Upper lobe of right lung (tissue), 1 donor: ENCODE data around the gene AMPD2. TPM values are rescaled to one million over a fixed set of nuclear protein-coding genes. Genes with fewer than 3 reads are reported as not detected.

Experiments
- ATAC-seq: fragments of 200-7000 bp; cut with Tn5 transposase; one replicate; pipeline ENCODE4 v1.9.1; 2020; ENCODE audit warnings: mild to moderate bottlenecking, moderate library complexity
- DNase-seq: peaks from one replicate; pipeline ENCODE4 v3.0.0-alpha.2; 2020
- H3K27ac ChIP-seq: fragments of 200-600 bp; one replicate; pipeline ENCODE4 v1.8.0; 2022
- H3K27me3 ChIP-seq: fragments of 200-600 bp; one replicate; pipeline ENCODE4 v1.8.0; 2022; ENCODE audit warnings: mild to moderate bottlenecking
- H3K36me3 ChIP-seq: fragments of 200-600 bp; one replicate; pipeline ENCODE4 v1.8.0; 2022
- H3K4me1 ChIP-seq: fragments of 200-600 bp; one replicate; pipeline ENCODE4 v1.8.0; 2022
- H3K4me3 ChIP-seq: fragments of 200-600 bp; one replicate; pipeline ENCODE4 v1.8.0; 2022; ENCODE audit warnings: mild to moderate bottlenecking
- H3K9me3 ChIP-seq: fragments of 200-600 bp; one replicate; pipeline ENCODE4 v1.8.0; 2022
- CTCF ChIP-seq: fragments of 200-600 bp; IDR thresholded peaks from one replicate; pipeline ENCODE4 v1.8.0; 2022; ENCODE audit warnings: antibody characterized with exemption
- intact Hi-C: fragments of 100-400 bp; cut with DNase I; formaldehyde crosslinking; loops from one replicate; pipeline ENCODE4 v1.11.0; 2022
- long read RNA-seq: library from polyadenylated mRNA; unstranded; transcript quantifications from one replicate; pipeline ENCODE4 v2.0.0, GENCODE V29; 2021
- total RNA-seq: library from RNA; stranded (reverse); fragmentation: NEBNext Ultra II Directional; extraction: Animal tissue kit (Norgen Biotek cat#: 25700); gene quantifications from one replicate; pipeline ENCODE4 v1.2.1, GENCODE V29; 2021
- donor health status: DM: no; HTN: yes; CAD: no; lungs with severe emphysema.

AMPD2 gene
- total RNA-seq: 56.9 TPM
- long read RNA-seq, transcript AMPD2-202 (18 exons, 3,728 nt): major isoform, 14 of 63 reads
- long read RNA-seq, partial matches to known transcripts: 21 of 63 reads
- long read RNA-seq, other reads (novel, unspliced or antisense): 18 of 63 reads

- peak within 1 kb of the TSS; percentile 82 for H3K27ac ChIP-seq
Observed at GRCh38 chr1:109619576-109620400, at the start of gene AMPD2, which contains the start of gene GNAT2. Gene AMPD2, plus strand, starts transcription at chr1:109619837. Its CDS starts 1,339 bp downstream, at chr1:109621176. Gene GNAT2, minus strand, starts transcription at chr1:109619616. Its CDS starts 6,746 bp downstream, at chr1:109612870.

GRCh38 chr1:109570414-109570813, 49.2 kb upstream of the AMPD2 start:
- intact Hi-C loops: no loop called here
- Histone ChIP-seq H3K27me3 (no peaks in the 10 kb centered on the region), H3K4me3 (no peak overlapping the region), H3K9me3 (no peaks in the 10 kb centered on the region), H3K27ac (no peak overlapping the region), H3K4me1 (peaks cover 59% of the 10 kb centered on the region), H3K36me3 (no peaks in the 10 kb centered on the region)
- DNase-seq (no peak), ATAC-seq (peak; percentile 94)
- TF ChIP-seq CTCF: no peak

More at GRCh38 chr1:109619576-109620400, at the start of gene AMPD2, which contains the start of gene GNAT2:
- Histone ChIP-seq H3K36me3 (no peaks in the 10 kb centered on the region), H3K27me3 (no peaks in the 10 kb centered on the region), H3K9me3 (no peaks in the 10 kb centered on the region), H3K4me3 (peak within 1 kb of the TSS; percentile 83), H3K4me1 (peaks cover 53% of the 10 kb centered on the region)
- DNase-seq (peak; percentile 90), ATAC-seq (peak; percentile 77)
- no peak for TF ChIP-seq CTCF
- intact Hi-C loops: no loop called here

GRCh38 chr1:109573785-109574184, 45.9 kb upstream of the AMPD2 start:
- Histone ChIP-seq H3K27me3 (no peaks in the 10 kb centered on the region), H3K4me1 (peaks cover 43% of the 10 kb centered on the region), H3K4me3 (no peak overlapping the region), H3K36me3 (peaks cover 30% of the 10 kb centered on the region), H3K9me3 (no peaks in the 10 kb centered on the region), H3K27ac (no peak overlapping the region)
- no peak for TF ChIP-seq CTCF
- ATAC-seq: peak; percentile 82
- intact Hi-C loops: no loop called here
- no peak for DNase-seq

GRCh38 chr1:109578947-109579443, 40.6 kb upstream of the AMPD2 start:
- H3K27me3 ChIP-seq: no peaks in the 10 kb centered on the region
- no peak overlapping the region for H3K27ac ChIP-seq
- H3K9me3 ChIP-seq: no peaks in the 10 kb centered on the region
- no peak for TF ChIP-seq CTCF
- DNase-seq: no peak
- peaks cover 82% of the 10 kb centered on the region for H3K36me3 ChIP-seq
- H3K4me1 ChIP-seq: peaks cover 11% of the 10 kb centered on the region
- intact Hi-C loops: no loop called here
- H3K4me3 ChIP-seq: no peak overlapping the region
- no peak for ATAC-seq

GRCh38 chr1:109579491-109579890, 40.1 kb upstream of the AMPD2 start:
- intact Hi-C loops: no loop called here
- no peaks in the 10 kb centered on the region for H3K27me3 ChIP-seq
- H3K4me1 ChIP-seq: peaks cover 6% of the 10 kb centered on the region
- H3K4me3 ChIP-seq: no peak overlapping the region
- peaks cover 87% of the 10 kb centered on the region for H3K36me3 ChIP-seq
- no peak overlapping the region for H3K27ac ChIP-seq
- H3K9me3 ChIP-seq: no peaks in the 10 kb centered on the region
- TF ChIP-seq CTCF: no peak
- ATAC-seq (no peak), DNase-seq (no peak)
